Psoas muscle (tissue), 8 donors: ENCODE results near the gene HSD17B4. TPM values are rescaled to one million over a fixed set of nuclear protein-coding genes. Genes with fewer than 3 reads are reported as not detected.
"Not testable (repeated sequence)": the region's sequence is repeated elsewhere in the genome, so short reads cannot be mapped to it uniquely, and the experiment has no call there.

Source experiments
- ATAC-seq, 4 donors: fragments of 200-7000 bp; cut with Tn5 transposase; one replicate each; pipeline ENCODE4 v1.9.1; 2020; ENCODE audit warnings: moderate library complexity in 3 of 4, mild to moderate bottlenecking in 2 of 4
- DNase-seq, 2 donors: peaks; one replicate each; pipeline ENCODE4 v3.0.0-alpha.2; 2020
- H3K27ac ChIP-seq: fragments of 200-600 bp; one replicate; pipeline ENCODE4 v1.8.0; 2022
- H3K27me3 ChIP-seq, 3 donors: fragments of 200-600 bp in 1 of 3; one replicate each; pipeline versions ENCODE4 v1.6.1 to v1.8.0; 2013 to 2022; ENCODE audit warnings: low read length in 2 of 3, mild to moderate bottlenecking in 2 of 3, moderate library complexity in 1 of 3; ENCODE audit not compliant: insufficient read depth in 3 of 3
- H3K36me3 ChIP-seq, 2 donors: fragments of 200-600 bp in 1 of 2; one replicate each; pipeline versions ENCODE4 v1.6.1 to v1.8.0; 2013 to 2022; ENCODE audit warnings: low read depth in 1 of 2, mild to moderate bottlenecking in 1 of 2, moderate library complexity in 1 of 2; ENCODE audit not compliant: insufficient read depth in 1 of 2
- H3K4me1 ChIP-seq: fragments of 200-600 bp; one replicate; pipeline ENCODE4 v1.8.0; 2022
- H3K4me3 ChIP-seq: fragments of 200-600 bp; one replicate; pipeline ENCODE4 v1.8.0; 2022; ENCODE audit warnings: mild to moderate bottlenecking
- H3K9me3 ChIP-seq: fragments of 200-600 bp; one replicate; pipeline ENCODE4 v1.8.0; 2022
- CTCF ChIP-seq: fragments of 200-600 bp; IDR thresholded peaks from one replicate; pipeline ENCODE4 v1.8.0; 2022; ENCODE audit warnings: antibody characterized with exemption
- WGBS, 3 donors: extraction: QIAGEN DNeasy Blood & Tissue Kit; methylation state at CpG; one replicate each; pipeline versions ENCODE4 v1.1.6 to v1.1.7; 2013; 5-methylcytosine and 5-hydroxymethylcytosine counted together
- intact Hi-C, 2 donors: fragments of 100-400 bp; cut with DNase I; formaldehyde crosslinking; loops; one replicate each; pipeline versions ENCODE4 v1.11.0 to v1.14.2; 2022
- polyA plus RNA-seq, 3 donors: library from polyadenylated mRNA; stranded (reverse); fragments of 200-250 nt; gene quantifications; one replicate each; pipeline ENCODE4 v1.2.3, GENCODE V29; 2013
- total RNA-seq, 4 donors: library from RNA; stranded (reverse); fragmentation: NEBNext Ultra II Directional in 2 of 4; extraction: Animal tissue kit (Norgen Biotek cat#: 25700) in 2 of 4; gene quantifications; one replicate each; pipeline versions ENCODE4 v1.2.1 to v1.2.4, GENCODE V29; 2021 to 2023
- donor health status: healthy with polysubstance abuse.
- donor health status: DM: no; HTN: no; CAD: no; lungs with moderate emphysema.
- donor health status: Bipolar disorder and iron deficiency.
- donor health status: healthy.
- donor health status: DM: yes; HTN: yes; CAD: no.
- donor health status: DM: no; HTN: no; CAD: no.
- donor health status: DM: no; HTN: no; CAD: no.
- donor health status: DM: yes; HTN: yes; CAD: no.

HSD17B4 gene
- total and polyA plus RNA-seq, 7 donors, result 60.5 to 142 (median 66.8) TPM

GRCh38 chr5:119445544-119445943 lies 6.8 kb upstream of the HSD17B4 start:
- H3K4me3 ChIP-seq, result no peak overlapping the region
- no peaks in the 10 kb centered on the region for H3K36me3 ChIP-seq
- no peak for TF ChIP-seq CTCF
- no peaks in the 10 kb centered on the region for H3K4me1 ChIP-seq
- no peak for DNase-seq
- no peaks in the 10 kb centered on the region for H3K27me3 ChIP-seq
- ATAC-seq, result no peak
- no peak overlapping the region for H3K27ac ChIP-seq
- WGBS, 3 donors, result 57 to 61% (median 57%) methylated on average over 13 of the region's 13 CpGs
- intact Hi-C loops, result no loop called here
- H3K9me3 ChIP-seq, result no peaks in the 10 kb centered on the region

GRCh38 chr5:119449882-119450281 lies 2.4 kb upstream of the HSD17B4 start:
- Histone ChIP-seq H3K27ac (no peak overlapping the region), H3K9me3 (no peaks in the 10 kb centered on the region), H3K4me3 (no peak overlapping the region), H3K4me1 (peaks cover 16% of the 10 kb centered on the region), H3K36me3 (no peaks in the 10 kb centered on the region), H3K27me3 (no peaks in the 10 kb centered on the region)
- intact Hi-C loops, result no loop called here
- ATAC-seq (no peak), DNase-seq (no peak)
- 84 to 93% (median 87%) methylated on average over 3 of the region's 3 CpGs for WGBS, 3 donors
- TF ChIP-seq CTCF, result no peak

- WGBS, 3 donors, result 94 to 96% (median 95%) methylated on average over 4 of the region's 4 CpGs
- H3K9me3 ChIP-seq, H3K27me3 ChIP-seq, DNase-seq, H3K36me3 ChIP-seq, ATAC-seq, intact Hi-C loops, H3K4me3 ChIP-seq, H3K27ac ChIP-seq: not testable (repeated sequence)
- peaks cover 16% of the 10 kb centered on the region for H3K4me1 ChIP-seq
These were observed 1.7 kb upstream of the HSD17B4 start for GRCh38 chr5:119450627-119451026.

GRCh38 chr5:119451561-119451960 lies 736 bp upstream of the HSD17B4 start:
- Histone ChIP-seq H3K36me3 (peaks cover 0 to 1% of the 10 kb centered on the region in 2 donors), H3K4me3 (no peak overlapping the region), H3K9me3 (no peaks in the 10 kb centered on the region), H3K27me3 (no peaks in the 10 kb centered on the region), H3K27ac (no peak overlapping the region), H3K4me1 (peaks cover 16% of the 10 kb centered on the region)
- DNase-seq (no peak), ATAC-seq (no peak)
- no peak for TF ChIP-seq CTCF
- intact Hi-C loops, result no loop called here
- WGBS, 3 donors, result 91 to 95% (median 92%) methylated on average over 4 of the region's 4 CpGs

- H3K4me3 ChIP-seq, result peak overlapping the region; percentile 91
- no peaks in the 10 kb centered on the region for H3K27me3 ChIP-seq
- peaks cover 0 to 6% of the 10 kb centered on the region in 2 donors for H3K36me3 ChIP-seq
- H3K4me1 ChIP-seq, result peaks cover 16% of the 10 kb centered on the region
- DNase-seq (no peak), ATAC-seq (peak in 1 of 4 donors; percentile 5)
- 22 to 26% (median 24%) methylated on average over 6 of the region's 6 CpGs for WGBS, 3 donors
- no peaks in the 10 kb centered on the region for H3K9me3 ChIP-seq
- H3K27ac ChIP-seq, result peak overlapping the region; percentile 91
- TF ChIP-seq CTCF, result no peak
- intact Hi-C loops, result no loop called here
These were observed 281 bp upstream of the HSD17B4 start for GRCh38 chr5:119452060-119452372.
